HG03060 (cell line): ENCODE measurements around the gene ATP10B.
A peak's percentile ranks its signal among the peaks of the same experiment; 100 is the strongest.

Experiments used
- ATAC-seq: cut with Tn5 transposase; IDR thresholded peaks from one replicate; pipeline ENCODE4 v1.9.1; 2021; ENCODE audit warnings: low read depth, moderate number of reproducible peaks; ENCODE audit not compliant: unreplicated experiment

Gene ATP10B

DNA sequence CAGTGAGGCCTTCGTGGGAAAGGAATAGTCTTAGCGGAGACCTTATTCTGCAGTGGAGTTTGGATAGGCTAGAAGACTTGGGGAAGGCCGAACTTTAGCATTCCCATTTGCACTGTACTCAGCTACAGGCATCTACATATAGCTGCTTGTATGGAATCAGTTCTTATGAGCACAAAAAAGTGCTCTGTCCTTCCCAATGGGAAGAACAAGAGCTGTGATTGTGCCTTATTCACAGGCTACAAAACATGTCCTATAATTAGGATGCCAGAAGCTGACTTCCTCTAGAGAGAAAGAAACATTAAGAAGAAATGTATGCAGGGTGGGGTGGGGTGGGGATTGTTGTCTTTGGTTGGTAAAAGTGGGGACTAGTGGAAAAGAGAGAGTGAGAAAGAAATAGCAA is 154.7 kb downstream of the ATP10B start:
- ATAC-seq: no peak

DNA sequence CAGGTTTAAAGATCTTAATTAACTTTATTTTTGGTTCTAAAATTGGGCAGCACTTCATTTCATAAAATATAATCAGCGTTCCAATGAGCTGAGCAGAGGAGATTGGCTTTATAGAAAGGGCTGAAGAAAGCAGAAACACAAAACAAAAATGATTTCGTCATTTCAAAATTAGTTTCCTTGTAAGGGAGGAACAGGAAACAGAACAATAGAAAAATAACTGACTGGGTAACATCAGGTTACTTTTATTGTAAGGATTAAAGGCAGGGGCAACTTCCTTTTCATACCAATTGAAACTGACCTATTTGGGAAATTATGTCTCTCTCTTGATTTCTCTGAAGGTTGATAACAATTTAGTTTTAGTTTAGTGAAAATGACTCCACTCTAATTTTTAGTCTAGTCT is 157.1 kb downstream of the ATP10B start:
- ATAC-seq: no peak

DNA sequence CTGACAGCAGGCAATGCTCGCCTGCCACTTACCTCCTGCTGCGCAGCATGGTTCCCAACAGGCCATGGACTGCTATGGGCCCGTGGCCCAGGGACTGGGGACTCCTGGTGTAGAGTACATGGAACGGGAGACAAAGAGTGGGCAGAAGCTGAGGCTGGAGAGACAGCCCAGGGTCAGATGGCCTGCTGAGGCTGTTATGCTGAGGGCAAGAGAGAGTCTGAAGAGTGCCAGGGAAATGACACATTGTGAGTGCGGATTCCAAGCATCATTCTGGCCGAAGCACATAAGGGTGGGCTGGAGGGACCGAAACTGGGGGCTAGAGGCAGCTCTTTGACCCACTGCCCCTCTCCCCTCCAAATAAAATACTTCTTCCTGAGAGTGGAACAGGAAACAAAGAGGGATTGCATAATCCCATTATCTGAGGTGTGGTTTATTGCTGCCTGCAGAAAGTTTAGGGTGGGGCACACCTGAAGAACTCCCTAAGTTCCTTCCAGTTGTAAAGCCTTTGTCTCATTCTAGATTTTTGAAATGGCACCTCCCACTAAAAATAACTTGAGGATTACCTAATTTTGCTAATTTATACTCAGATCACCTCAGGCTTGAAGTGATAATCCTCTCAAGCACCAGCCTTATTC is 158.1 kb downstream of the ATP10B start:
- no peak for ATAC-seq

DNA sequence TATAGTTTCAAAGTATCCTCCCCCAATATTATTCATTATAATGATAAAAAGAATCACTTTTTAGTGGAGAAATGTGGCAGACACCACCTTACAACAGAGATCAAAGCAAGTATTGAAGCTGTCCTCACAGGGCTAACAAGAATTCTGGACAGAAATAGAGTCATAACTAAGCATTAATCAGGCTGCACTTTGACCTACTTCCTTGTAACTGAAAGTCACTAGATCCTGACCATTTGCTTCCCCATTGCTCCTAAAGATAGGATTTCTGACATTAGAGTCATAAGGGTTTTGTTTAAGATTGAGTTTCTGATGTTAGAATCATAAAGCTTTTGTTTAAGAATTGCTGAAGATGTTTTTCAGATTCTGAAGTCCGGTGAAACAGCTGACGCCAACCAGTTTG is 159.7 kb downstream of the ATP10B start:
- no peak for ATAC-seq

DNA sequence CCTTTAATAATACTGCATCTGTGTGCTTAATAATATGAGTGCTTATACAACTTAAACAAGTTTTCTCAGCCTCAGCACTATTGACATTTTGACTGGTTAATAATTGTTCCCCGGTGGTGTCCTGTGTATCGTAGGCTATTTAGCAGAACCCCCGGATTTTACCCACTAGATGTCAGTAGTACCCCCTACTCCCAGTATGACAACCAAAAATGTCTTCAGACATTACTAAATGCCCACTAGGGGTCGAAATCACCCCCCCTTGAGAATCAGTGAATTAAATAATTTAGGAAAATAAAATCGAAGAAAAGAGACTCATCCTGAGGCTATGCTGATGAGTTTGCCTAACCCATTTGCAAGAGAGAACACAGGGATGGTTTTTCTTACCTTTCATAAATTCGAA is 166.3 kb downstream of the ATP10B start:
- ATAC-seq: peak; percentile 75

DNA sequence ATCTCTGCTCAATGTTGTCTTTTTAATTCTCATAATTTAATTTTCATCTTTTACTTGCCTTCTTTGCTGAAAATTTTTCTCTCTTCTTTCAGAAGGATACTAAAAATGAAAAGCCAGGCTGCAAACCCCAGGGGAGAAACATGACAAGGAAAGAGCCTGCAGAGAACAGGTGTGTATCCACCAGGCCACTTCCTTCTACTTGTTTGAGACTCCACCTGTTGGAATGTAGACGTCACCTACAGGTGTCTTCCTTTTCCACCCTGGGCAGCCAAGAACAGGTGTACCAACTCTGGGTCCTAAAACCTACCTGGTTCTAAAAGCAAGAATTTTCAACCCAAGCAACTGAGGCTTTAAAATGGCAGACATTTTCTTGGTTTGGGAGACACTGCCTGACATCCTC is 166.8 kb downstream of the ATP10B start:
- ATAC-seq: no peak

DNA sequence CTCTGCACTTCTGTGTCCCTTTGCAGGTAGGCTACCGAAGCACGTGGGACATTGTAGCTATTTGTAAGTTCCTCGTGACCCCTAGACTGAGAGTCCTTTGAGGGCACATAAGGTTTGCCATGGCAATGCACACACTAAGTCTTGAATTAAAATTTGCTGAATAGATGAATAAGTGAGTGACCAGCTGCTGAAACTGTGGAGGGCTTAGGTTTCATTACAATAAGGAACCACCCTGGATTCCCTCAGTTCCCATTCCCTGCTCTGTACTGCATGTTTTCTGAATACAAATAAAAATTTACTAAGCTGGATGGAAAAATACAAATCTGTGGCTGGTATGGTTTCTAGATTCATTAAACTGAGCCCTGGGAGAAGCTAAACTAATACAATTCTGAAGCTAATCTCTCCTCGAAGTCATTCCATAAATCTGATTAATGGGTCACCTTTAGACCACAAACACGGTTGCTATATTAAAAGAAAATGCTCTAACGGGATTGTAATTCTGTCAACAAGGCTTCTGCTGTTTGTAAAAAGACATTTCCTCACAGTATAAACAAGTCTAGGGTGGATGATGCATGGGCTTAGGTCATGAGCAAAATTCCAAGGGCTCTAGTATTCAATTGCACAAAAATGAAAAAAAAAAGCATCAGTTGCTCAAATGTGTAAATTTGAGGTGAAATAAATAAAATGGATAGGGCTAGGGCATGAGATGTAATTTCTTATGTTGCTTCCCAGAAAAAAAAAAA is 172.3 kb downstream of the ATP10B start:
- ATAC-seq: no peak

DNA sequence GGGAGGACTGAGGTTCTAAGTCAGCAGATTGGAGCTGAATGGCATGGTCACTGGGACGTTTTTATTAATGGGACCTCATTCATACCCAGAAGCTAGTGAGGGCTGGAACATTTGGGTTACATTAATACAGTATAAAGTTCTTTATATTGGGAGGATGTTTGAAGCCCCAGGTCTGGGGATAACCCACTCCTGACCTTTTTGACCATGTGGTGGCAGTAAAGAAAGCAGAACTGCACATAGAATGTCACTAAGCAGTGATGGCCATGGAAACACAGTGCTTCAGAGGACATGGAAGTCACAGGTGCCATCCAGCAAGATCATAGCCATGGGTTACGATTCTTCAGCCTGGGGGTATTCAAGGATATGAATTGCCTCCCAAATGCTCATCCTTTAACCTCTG is 176.0 kb downstream of the ATP10B start:
- ATAC-seq: no peak

DNA sequence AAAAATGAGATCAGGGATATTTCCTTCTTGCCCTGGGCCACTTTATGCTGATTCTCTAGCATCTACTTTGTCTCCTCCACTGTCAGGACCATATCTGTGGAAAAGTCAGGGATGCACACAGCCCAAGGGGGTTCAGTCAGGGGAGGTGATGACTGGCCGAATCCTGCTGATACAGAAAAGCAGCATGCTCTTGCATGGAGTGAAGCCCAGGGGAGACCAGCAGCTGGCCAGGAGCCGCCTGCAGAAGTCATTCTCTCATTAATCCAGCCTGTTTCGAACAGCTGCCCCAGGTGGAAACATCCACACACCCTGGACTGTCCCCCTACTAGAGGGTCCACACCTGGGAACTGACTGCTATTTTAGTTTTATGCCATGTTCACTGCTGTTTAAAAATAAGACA is 177.1 kb downstream of the ATP10B start:
- ATAC-seq: no peak

DNA sequence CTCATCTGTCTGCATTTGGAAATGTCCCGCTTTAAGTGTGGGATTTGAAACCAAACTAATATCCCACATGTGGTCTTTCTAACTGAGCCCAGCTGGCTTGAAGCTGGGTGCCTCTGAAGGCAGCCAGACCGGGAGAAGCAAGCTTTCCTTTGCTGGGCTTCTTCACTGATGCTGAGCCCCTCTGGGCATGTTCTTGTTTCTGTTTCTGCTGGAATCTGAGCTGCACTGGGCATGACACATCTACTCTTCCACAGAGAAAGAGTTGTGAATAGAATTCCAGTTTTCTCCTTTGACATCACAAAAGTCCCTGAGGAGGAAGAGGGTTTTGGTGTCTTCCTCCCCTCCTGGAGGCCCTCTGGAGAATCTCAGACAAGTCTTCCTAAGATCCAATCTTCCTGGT is 179.5 kb downstream of the ATP10B start:
- no peak for ATAC-seq

DNA sequence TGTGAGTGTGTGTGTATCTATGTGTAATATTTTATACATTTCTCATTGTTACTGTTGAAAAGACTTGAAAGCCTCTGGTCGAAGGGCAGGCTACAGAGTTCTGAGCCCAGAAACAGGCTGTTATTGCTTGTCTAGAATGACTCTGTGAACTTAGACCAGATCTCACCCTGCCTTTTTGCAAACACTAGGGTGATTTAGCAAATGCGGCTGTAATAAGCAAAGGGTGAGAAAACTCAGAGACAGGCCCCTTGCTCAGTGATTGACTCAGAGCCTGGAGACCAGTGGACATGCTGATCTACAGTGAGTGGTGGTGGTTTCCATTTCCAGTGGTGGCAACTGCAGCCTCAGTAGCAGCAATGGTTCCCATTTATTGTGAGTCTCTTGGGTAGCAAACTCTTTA is 183.7 kb downstream of the ATP10B start:
- no peak for ATAC-seq

DNA sequence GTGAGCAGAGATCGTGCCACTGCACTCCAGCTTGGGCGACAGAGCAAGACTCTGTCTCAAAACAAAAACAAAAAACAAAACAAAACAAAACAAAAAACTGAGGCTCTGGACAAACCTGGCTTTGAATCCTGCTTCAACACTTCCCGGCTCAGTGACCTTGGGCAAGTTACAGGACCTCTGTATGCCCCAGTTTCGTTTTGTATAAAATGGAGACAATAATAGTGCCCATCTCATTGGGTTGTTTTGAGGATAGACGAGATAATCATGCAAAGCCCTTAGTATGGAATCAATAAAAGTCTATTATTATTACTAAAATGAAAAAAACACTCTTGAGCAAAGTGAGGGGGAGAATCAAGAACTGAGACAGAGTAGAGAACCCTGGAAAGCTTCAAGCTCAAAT is 184.9 kb downstream of the ATP10B start:
- ATAC-seq: no peak

DNA sequence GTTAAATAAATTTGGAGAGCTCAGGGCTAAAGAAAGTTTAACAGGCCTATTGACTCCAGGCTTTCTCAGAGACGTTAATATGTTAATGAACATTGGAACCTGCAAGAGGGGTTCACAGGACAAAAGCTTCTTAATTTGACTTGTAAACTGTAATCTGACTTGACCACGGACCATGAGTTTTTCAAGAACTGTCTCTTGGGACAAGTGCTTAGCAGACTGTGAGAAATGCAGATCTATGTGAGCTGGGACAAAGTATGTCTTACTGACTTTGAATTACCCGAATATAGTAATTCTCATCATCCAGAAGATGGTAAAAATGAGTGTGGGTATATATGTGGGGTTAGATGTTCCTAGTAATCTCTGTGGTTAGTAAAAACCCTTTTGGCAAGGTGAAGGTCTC is 186.6 kb downstream of the ATP10B start:
- peak; percentile 58 for ATAC-seq

DNA sequence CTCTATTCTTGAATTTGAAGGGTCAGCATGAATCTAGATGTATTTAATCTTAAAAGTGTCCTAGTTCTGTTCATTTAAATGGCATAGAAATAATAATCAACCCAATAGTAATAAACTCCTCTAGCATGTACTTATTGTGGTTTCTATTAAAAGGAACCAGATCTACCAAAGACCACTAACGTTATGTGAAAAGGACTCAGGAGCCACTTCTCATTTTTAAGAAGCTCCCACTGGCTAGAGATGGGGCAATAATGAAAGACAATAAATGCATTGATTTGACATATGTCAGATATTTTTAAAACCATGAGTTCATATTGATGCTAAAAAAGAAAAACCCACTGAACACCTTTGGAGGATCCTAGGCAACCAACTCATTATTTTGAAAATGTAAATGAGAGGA is 191.9 kb downstream of the ATP10B start:
- no peak for ATAC-seq

DNA sequence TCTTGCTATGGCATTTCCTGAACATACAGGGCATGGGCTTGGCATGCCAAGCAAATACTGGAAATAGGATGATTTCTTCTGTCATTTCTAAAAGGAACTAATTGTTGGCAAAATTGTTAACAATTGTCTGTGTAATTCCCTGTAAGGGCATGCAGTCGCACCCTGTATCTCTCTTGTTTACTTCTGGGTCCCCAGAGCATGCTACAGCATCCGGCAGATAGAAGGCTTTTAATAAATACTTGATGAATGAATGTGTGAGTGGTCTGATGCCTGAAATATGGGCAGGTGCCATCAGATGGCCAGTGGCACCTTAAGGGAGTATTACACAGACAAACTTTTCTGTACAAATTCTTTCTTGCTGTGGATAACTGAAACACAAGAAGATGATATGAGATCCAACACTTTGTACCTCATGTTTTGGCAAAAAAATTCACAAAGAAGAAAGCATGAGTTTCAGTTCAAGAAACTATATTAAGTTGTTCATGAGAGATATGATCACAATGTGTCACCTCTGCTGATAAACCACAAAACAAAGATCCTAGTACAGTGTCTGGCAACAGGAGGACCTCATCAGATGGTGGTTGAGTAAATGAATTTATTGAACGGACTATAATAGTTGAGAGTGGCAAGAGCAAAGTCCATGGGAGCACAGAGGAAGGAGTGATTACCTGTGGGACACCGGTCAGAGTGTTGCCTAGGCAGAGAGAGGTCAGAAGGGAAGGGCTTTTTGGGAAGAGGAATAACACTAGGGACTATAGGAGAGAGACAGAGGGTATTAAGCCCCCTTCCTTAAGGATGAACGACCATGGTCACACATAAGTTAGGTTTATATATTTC is 194.2 kb downstream of the ATP10B start:
- ATAC-seq: no peak

DNA sequence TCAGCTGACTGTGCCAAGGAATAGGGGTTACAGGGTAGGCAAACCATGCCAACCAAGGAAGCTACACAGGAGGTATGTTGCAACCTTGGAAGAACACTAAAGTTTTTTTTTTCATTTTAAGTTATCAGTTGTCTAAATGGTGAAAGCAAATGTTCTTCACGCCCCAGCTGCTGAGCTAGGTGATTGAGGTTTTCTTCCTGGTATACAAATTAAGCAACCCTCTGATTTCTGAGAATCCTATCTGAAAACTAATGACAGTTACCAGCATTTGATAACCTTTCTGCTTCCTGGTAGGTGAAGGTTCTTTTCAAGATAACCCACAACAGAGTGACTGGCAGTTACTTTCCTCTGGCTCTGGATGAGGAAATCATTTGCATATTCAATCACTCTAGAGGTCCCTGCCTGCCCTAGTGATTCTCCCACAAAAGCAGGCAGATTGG is 194.9 kb downstream of the ATP10B start:
- no peak for ATAC-seq

DNA sequence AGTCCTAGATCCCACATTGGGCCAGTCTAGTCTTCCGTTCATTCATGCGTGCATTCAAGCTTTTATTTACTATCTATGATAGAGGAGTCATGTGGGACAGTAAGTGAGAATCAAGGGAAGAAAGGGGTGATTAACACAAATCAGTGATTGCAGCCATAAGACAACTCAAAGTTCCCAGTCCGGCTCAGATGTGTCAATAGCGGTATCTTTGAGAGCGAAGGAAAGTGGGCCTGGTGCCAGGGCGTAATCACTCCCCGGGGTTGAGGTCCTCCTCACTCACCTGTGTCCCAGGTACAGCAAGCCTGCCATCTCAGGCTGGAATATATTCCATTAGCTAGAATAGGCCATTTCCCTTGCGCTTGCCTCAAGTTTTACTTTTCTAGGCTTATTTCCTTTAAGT is 196.3 kb downstream of the ATP10B start:
- no peak for ATAC-seq

DNA sequence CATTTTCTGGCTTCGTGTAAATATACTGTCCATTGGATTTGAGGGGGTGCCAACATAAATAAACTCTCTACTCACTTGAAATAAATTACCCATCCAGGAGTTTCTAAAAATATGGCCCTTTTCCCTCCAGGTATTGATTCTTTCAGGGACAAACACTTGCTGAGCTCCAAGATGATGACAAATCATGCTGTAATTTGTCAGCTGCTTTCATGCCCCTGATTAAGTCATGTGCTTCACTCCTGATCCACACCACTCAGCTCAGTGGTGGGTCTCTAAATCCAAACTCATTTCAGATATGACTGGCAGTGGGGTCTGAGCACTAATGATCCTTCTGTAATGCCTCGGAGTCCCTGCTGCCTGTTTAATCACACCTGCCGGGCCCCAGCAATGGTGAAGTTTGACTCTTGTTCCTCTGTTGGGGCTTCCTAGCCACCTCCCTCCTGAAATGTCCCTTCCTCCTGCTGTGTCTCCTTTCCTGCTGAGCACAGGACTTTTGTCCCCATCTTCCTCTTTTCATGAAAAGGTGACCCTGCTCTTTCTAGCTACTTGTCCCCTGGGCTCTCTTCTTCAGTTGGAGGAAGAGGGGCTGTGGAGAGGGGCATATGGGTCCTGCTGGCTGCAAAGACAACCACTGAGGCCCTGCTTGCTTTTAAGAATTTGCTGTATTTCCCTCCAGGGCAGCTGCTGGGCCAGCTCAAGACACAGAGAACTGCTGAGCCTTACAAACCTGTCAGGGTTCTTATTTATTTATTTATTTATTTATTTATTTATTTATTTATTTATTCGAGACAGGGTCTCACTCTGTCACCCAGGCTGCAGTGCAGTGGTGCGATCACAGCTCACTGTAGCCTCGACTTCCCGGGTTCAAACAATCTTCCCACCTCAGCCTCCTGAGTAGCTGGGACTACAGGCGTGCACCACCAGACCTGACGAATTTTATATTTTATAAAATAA is 200.0 kb downstream of the ATP10B start:
- ATAC-seq: no peak

DNA sequence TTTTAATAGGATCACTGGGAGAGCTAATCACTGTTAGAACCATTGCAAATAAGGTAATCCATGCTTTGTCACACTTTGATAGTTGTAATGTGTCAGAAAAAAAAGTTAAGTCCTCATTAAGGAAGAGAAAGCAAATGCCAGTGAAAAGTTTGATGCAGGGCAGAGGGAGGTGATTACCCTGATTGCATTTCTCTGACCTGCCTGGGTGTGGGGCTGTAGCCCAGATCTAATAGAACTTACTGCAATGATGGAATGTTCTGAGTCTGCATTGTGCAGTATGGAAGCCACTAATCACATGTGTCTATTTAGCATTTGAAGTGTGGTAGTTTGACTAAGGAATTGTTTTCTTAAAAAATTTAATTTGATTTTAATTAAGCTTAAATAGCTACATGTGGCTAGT is 202.7 kb downstream of the ATP10B start:
- ATAC-seq: peak; percentile 60

DNA sequence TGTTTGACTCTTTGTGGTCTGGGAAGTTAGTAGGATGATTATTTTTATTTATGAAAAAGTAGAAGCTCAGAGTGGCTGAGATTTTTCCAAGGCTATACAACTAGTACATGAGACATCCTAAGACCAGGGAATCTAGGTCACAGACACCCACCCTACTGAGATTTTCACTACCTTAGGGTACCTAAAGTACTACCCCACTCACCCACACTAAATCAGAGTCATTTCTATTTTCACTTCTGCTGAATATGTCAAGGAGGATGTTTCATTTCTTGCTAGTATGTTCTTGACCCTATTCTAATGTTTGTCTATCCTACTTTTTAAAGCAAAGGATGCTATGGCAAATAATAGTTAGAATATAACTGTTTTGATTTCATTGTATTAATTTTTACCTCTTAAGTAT is 206.0 kb downstream of the ATP10B start:
- ATAC-seq: no peak
